Endothelial cell of umbilical vein (primary cell): ENCODE results near the gene MMP21. TPM values are rescaled to one million over a fixed set of nuclear protein-coding genes. Genes with fewer than 3 reads are reported as not detected.

Experiments used
- BruUV-seq: library from RNA; stranded (reverse); fragments of 400-500 nt; replicated peaks from 2 replicates; lab custom pipeline; 2021; lab: Mats Ljungman, UMichigan
- CTCF ChIA-PET: fragments of 300-600, 350-600 bp; sonication (Branson Sonifier 250); formaldehyde crosslinking; loops from one replicate; lab custom pipeline; 2021; ENCODE audit warnings: antibody characterized with exemption, inconsistent platforms; lab: Charles Lee
- POLR2A ChIA-PET: fragments of 300-600, 350-600 bp; sonication (Branson Sonifier 250); formaldehyde crosslinking; loops from one replicate; lab custom pipeline; 2021; ENCODE audit warnings: antibody characterized with exemption, inconsistent platforms; lab: Charles Lee
- DNase-seq: peaks from one replicate; pipeline ENCODE4 v3.0.0-alpha.2; 2011; ENCODE audit warnings: low read depth, low spot score
- FAIRE-seq: peaks from 2 replicates; lab custom pipeline; 2011; peaks lifted over from hg19 to GRCh38; lab: Jason Lieb, UNC
- H2AFZ ChIP-seq: 2 replicates; pipeline ENCODE4 v1.6.0; 2012; ENCODE audit warnings: low read depth, low read length, control low read depth, inconsistent platforms
- H3K27ac ChIP-seq: 2 replicates; pipeline ENCODE4 v1.5.1; 2011; ENCODE audit warnings: low read depth, mild to moderate bottlenecking, control low read depth, low read length, moderate library complexity; ENCODE audit not compliant: insufficient read depth
- H3K27me3 ChIP-seq, 2 experiments: 2 replicates each; pipeline versions ENCODE4 v1.6.0 to v1.6.1; 2011; ENCODE audit warnings: low read length in 2 of 2, mixed read lengths in 1 of 2; ENCODE audit not compliant: control insufficient read depth in 2 of 2, insufficient read depth in 2 of 2
- H3K36me3 ChIP-seq, 2 experiments: 2 replicates in 1 of 2; 3 replicates in 1 of 2; pipeline ENCODE4 v1.5.1; 2011; ENCODE audit warnings: low read length in 2 of 2, mild to moderate bottlenecking in 1 of 2, moderate library complexity in 1 of 2; ENCODE audit not compliant: control insufficient read depth in 2 of 2, insufficient read depth in 2 of 2; ENCODE audit errors: extremely low read depth in 1 of 2
- H3K4me1 ChIP-seq: 3 replicates; pipeline ENCODE4 v1.5.1; 2011; ENCODE audit warnings: mild to moderate bottlenecking, low read length; ENCODE audit not compliant: control insufficient read depth, insufficient read depth; ENCODE audit errors: extremely low read depth
- H3K4me2 ChIP-seq: 2 replicates; pipeline ENCODE4 v1.6.1; 2011; ENCODE audit warnings: low read length, control low read depth, mixed read lengths; ENCODE audit not compliant: insufficient read depth
- H3K4me3 ChIP-seq, 3 experiments: fragments of 200-600 bp in 1 of 3; sonication (generic), shearing (Covaris generic) in 1 of 3; replicated peaks in 1 of 3; 2 replicates each; pipeline ENCODE4 v1.5.1; 2011 to 2016; ENCODE audit warnings: control low read depth in 3 of 3, low read length in 3 of 3, mild to moderate bottlenecking in 2 of 3, inconsistent platforms in 1 of 3, low read depth in 1 of 3, moderate library complexity in 1 of 3; ENCODE audit not compliant: insufficient read depth in 1 of 3
- H3K79me2 ChIP-seq: 2 replicates; pipeline ENCODE4 v1.6.0; 2012; ENCODE audit warnings: low read length, inconsistent platforms; ENCODE audit not compliant: control insufficient read depth, insufficient read depth
- H3K9ac ChIP-seq: replicated peaks from 2 replicates; pipeline ENCODE3; 2011; ENCODE audit warnings: low read length, control low read depth; ENCODE audit not compliant: insufficient read depth; ENCODE audit errors: extremely low read depth
- H3K9me1 ChIP-seq: replicated peaks from 3 replicates; pipeline ENCODE4 v1.6.0; 2011; ENCODE audit warnings: mild to moderate bottlenecking, low read length; ENCODE audit not compliant: control insufficient read depth, insufficient read depth; ENCODE audit errors: extremely low read depth
- H3K9me3 ChIP-seq: replicated peaks from 2 replicates; pipeline ENCODE4 v1.5.1; 2012; ENCODE audit warnings: low read length, inconsistent platforms; ENCODE audit not compliant: control insufficient read depth, insufficient read depth
- H4K20me1 ChIP-seq: replicated peaks from 2 replicates; pipeline ENCODE3; 2011; ENCODE audit warnings: mild to moderate bottlenecking, low read length; ENCODE audit not compliant: control insufficient read depth, insufficient read depth; ENCODE audit errors: extremely low read depth
- CTCF ChIP-seq, 2 donors: IDR thresholded peaks; 1 replicate in 1 of 2; 2 replicates in 1 of 2; pipeline ENCODE4 v1.5.1; 2011; ENCODE audit warnings: low read length in 2 of 2, mild to moderate bottlenecking in 2 of 2, moderate library complexity in 2 of 2, control low read depth in 1 of 2, inconsistent platforms in 1 of 2, low read depth in 1 of 2; ENCODE audit not compliant: insufficient read depth in 1 of 2; ENCODE audit errors: extremely low read depth in 1 of 2
- EZH2 ChIP-seq: IDR thresholded peaks from 2 replicates; pipeline ENCODE4 v1.6.1; 2012; ENCODE audit warnings: borderline replicate concordance, low read depth, mild to moderate bottlenecking, moderate library complexity, low read length, inconsistent platforms; ENCODE audit not compliant: severe bottlenecking
- FOS ChIP-seq: IDR thresholded peaks from 2 replicates; pipeline ENCODE4 v1.6.1; 2011; ENCODE audit warnings: mild to moderate bottlenecking, low read length, moderate library complexity, borderline replicate concordance; ENCODE audit not compliant: insufficient read depth
- GATA2 ChIP-seq: IDR thresholded peaks from 2 replicates; pipeline ENCODE4 v1.7.0; 2011; ENCODE audit warnings: low read depth, mild to moderate bottlenecking, moderate library complexity, mixed read lengths, low read length; ENCODE audit not compliant: insufficient read length, insufficient read depth
- JUN ChIP-seq: IDR thresholded peaks from 2 replicates; pipeline ENCODE4 v1.6.1; 2011; ENCODE audit warnings: borderline replicate concordance, low read depth; ENCODE audit not compliant: insufficient read length, insufficient read depth
- MYC ChIP-seq: IDR thresholded peaks from one replicate; pipeline ENCODE4 v1.6.1; 2011; ENCODE audit warnings: mild to moderate bottlenecking, low read depth, low read length
- POLR2A ChIP-seq: IDR thresholded peaks from 2 replicates; pipeline ENCODE4 v1.6.1; 2012; ENCODE audit warnings: low read depth, mild to moderate bottlenecking, control low read depth, low read length
- POLR2AphosphoS5 ChIP-seq: IDR thresholded peaks from 2 replicates; pipeline ENCODE4 v1.6.1; 2012; ENCODE audit warnings: low read depth, mild to moderate bottlenecking, control low read depth, low read length, moderate library complexity; ENCODE audit not compliant: insufficient read depth
- dilution Hi-C: fragments of 300-500 bp; cut with MboI; formaldehyde crosslinking; loops from one replicate; pipeline ENCODE4 v1.15.0; 2019; ENCODE audit warnings: low sequenced_read_pairs; ENCODE audit not compliant: extremely low pct_ligation_motif_present
- intact Hi-C: fragments of 100-400 bp; cut with micrococcal nuclease; formaldehyde crosslinking; loops from one replicate; pipeline ENCODE4 v1.10.0; 2022
- polyA plus RNA-seq, 4 experiments: library from polyadenylated mRNA; depleted of rRNA in 3 of 4; stranded (reverse) in 3 of 4; unstranded in 1 of 4; fragments of >200 nt; gene quantifications; 2 replicates each; pipeline versions ENCODE4 v1.2.1 to v1.2.3, GENCODE V29; 2011 to 2012; ENCODE audit warnings: missing spikeins in 1 of 4
- total RNA-seq: library from RNA; stranded (reverse); gene quantifications from 2 replicates; pipeline ENCODE4 v1.2.3, GENCODE V29; 2021
- TF ChIP-seq, protein P1 (sequence below): IDR thresholded peaks from 2 replicates; pipeline ENCODE4 v1.6.1; 2011; ENCODE audit not compliant: insufficient read depth, insufficient read length

Gene MMP21
- total and polyA plus RNA-seq, 2 donors (not counting 3 experiments of a cell fraction or from before 2014, with no cell fraction given), result 0.06 TPM; not detected in 1

DNA sequence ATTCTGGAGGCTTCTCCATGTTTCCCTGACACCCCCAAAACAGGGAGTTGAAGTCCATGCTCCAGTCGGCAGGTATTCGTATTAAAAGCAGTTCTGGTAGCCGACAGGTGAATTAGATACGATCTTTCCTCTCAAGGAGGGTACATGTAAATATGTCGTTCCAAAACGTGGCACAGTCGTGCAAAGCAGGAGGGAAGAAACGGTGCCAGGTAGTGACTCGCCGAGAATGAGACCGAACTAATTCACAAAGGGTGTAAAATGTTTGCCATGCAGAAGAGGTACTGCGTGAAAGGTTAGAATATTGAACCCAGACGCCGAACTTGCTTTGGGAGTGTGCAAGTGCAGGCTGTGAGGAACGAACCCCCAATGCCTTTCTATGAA, 55.6 kb downstream of the MMP21 start:
- CTCF ChIA-PET, result interaction anchor here (1.0 kb wide), 2 partner anchors 12 to 90 kb away, joined by 3 to 4 read pairs; no protein-coding TSS in a partner anchor
- TF ChIP-seq GATA2 (no peak), CTCF (IDR thresholded peaks at IDR 0.05; ENCODE audit: extremely low read depth in 1 of 2, insufficient read depth in 1 of 2, low read depth in 1 of 2, low read length in 2 of 2) (no peak), EZH2 (no peak), POLR2AphosphoS5 (no peak), JUN (no peak), POLR2A (no peak), MYC (no peak), FOS (no peak)
- TF ChIP-seq, protein P1, sequence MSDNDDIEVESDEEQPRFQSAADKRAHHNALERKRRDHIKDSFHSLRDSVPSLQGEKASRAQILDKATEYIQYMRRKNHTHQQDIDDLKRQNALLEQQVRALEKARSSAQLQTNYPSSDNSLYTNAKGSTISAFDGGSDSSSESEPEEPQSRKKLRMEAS, result no peak
- FAIRE-seq (no peak), DNase-seq (no peak)
- Histone ChIP-seq H3K4me2 (peak overlapping the region; percentile 62), H3K27ac (peak overlapping the region; percentile 61), H3K9me1 (no peaks in the 10 kb centered on the region), H3K9ac (peak overlapping the region; percentile 96), H3K4me1 (peaks cover 6% of the 10 kb centered on the region), H3K36me3 (peaks cover 2 to 16% of the 10 kb centered on the region in 2 experiments), H4K20me1 (no peaks in the 10 kb centered on the region), H2AFZ (peak overlapping the region; percentile 35), H3K4me3 (peak overlapping the region; percentile 65 to 98 (median 93)), H3K9me3 (no peaks in the 10 kb centered on the region), H3K27me3 (no peaks in the 10 kb centered on the region), H3K79me2 (peaks cover 24% of the 10 kb centered on the region)
- POLR2A ChIA-PET, result interaction anchor here (0.9 to 1.0 kb wide), 2 partner anchors 12 to 25 kb away, joined by 3 read pairs; no protein-coding TSS in a partner anchor
- dilution Hi-C loops (no loop called here), intact Hi-C loops (no loop called here)
- TSS peak; percentile 57 for BruUV-seq
